ENCODE data around the gene SEPTIN5. TPM values are rescaled to one million over a fixed set of nuclear protein-coding genes. Genes with fewer than 3 reads are reported as not detected.
A peak's percentile ranks its signal among the peaks of the same experiment; 100 is the strongest.

SEPTIN5 gene
- total RNA-seq, 1 experiment from 2014 or later: 50.4 TPM

- DNase-seq (ENCODE audit: low spot score): no peak
- no peak overlapping the region for H3K27ac ChIP-seq (ENCODE audit: low read depth, low read length, poor library complexity, severe bottlenecking)
- no peaks in the 10 kb centered on the region for H3K4me1 ChIP-seq (ENCODE audit: insufficient read depth, low read length, poor library complexity, severe bottlenecking)
- no peaks in the 10 kb centered on the region for H3K27me3 ChIP-seq (replicated peaks; ENCODE audit: insufficient read depth, low read depth, low read length, poor library complexity)
- BruUV-seq (replicated peaks): TSS peak; percentile 48
- ChIA-PET POLR2A (ENCODE audit: low non-redundant PET) (no interaction called here), CTCF (interaction anchor here (0.6 kb wide), 1 partner anchor 1689 kb away, joined by 4 read pairs; no protein-coding TSS in a partner anchor)
- peaks cover 31% of the 10 kb centered on the region for H3K36me3 ChIP-seq (ENCODE audit: insufficient read depth, low read length, poor library complexity, severe bottlenecking)
- TF ChIP-seq EZH2 (IDR thresholded peaks at IDR 0.05; ENCODE audit: borderline replicate concordance, low read depth, low read length, poor library complexity, severe bottlenecking): no peak
- TF ChIP-seq CTCF (conservative IDR thresholded peaks at IDR 0.05; ENCODE audit: low read depth, low read length): no peak
- intact Hi-C loops (cut with micrococcal nuclease; ENCODE audit: unreplicated experiment): no loop called here
- no peaks in the 10 kb centered on the region for H3K9me3 ChIP-seq (ENCODE audit: low read depth, low read length, poor library complexity, severe bottlenecking)
- H3K4me3 ChIP-seq (ENCODE audit: low read depth, low read length, poor library complexity, severe bottlenecking): no peak overlapping the region
Measured at GRCh38 chr22:19722178-19722981, 8.1 kb downstream of the SEPTIN5 start.

- Histone ChIP-seq H3K9me3 (ENCODE audit: low read depth, low read length, poor library complexity, severe bottlenecking) (no peaks in the 10 kb centered on the region), H3K4me1 (ENCODE audit: insufficient read depth, low read length, poor library complexity, severe bottlenecking) (no peaks in the 10 kb centered on the region), H3K27me3 (replicated peaks; ENCODE audit: insufficient read depth, low read depth, low read length, poor library complexity) (no peaks in the 10 kb centered on the region), H3K27ac (ENCODE audit: low read depth, low read length, poor library complexity, severe bottlenecking) (no peak overlapping the region), H3K4me3 (ENCODE audit: low read depth, low read length, poor library complexity, severe bottlenecking) (no peak overlapping the region), H3K36me3 (ENCODE audit: insufficient read depth, low read length, poor library complexity, severe bottlenecking) (peaks cover 31% of the 10 kb centered on the region)
- BruUV-seq (replicated peaks): no TSS peak
- CTCF ChIA-PET: no interaction called here
- no peak for DNase-seq (ENCODE audit: low spot score)
- intact Hi-C loops (cut with micrococcal nuclease; ENCODE audit: unreplicated experiment): no loop called here
- no peak for TF ChIP-seq EZH2 (IDR thresholded peaks at IDR 0.05; ENCODE audit: borderline replicate concordance, low read depth, low read length, poor library complexity, severe bottlenecking)
- no peak for TF ChIP-seq CTCF (conservative IDR thresholded peaks at IDR 0.05; ENCODE audit: low read depth, low read length)
- POLR2A ChIA-PET (ENCODE audit: low non-redundant PET): no interaction called here
Measured at GRCh38 chr22:19722982-19723231, 8.6 kb downstream of the SEPTIN5 start.

- intact Hi-C loops (cut with micrococcal nuclease; ENCODE audit: unreplicated experiment): no loop called here
- H3K9me3 ChIP-seq (ENCODE audit: low read depth, low read length, poor library complexity, severe bottlenecking): no peaks in the 10 kb centered on the region
- no peaks in the 10 kb centered on the region for H3K4me1 ChIP-seq (ENCODE audit: insufficient read depth, low read length, poor library complexity, severe bottlenecking)
- DNase-seq (ENCODE audit: low spot score): no peak
- no peaks in the 10 kb centered on the region for H3K27me3 ChIP-seq (replicated peaks; ENCODE audit: insufficient read depth, low read depth, low read length, poor library complexity)
- H3K4me3 ChIP-seq (ENCODE audit: low read depth, low read length, poor library complexity, severe bottlenecking): no peak within 1 kb of the TSS
- CTCF ChIA-PET: no interaction called here
- no peak for TF ChIP-seq EZH2 (IDR thresholded peaks at IDR 0.05; ENCODE audit: borderline replicate concordance, low read depth, low read length, poor library complexity, severe bottlenecking)
- TF ChIP-seq CTCF (conservative IDR thresholded peaks at IDR 0.05; ENCODE audit: low read depth, low read length): no peak
- BruUV-seq (replicated peaks): no TSS peak
- H3K36me3 ChIP-seq (ENCODE audit: insufficient read depth, low read length, poor library complexity, severe bottlenecking): peaks cover 31% of the 10 kb centered on the region
- H3K27ac ChIP-seq (ENCODE audit: low read depth, low read length, poor library complexity, severe bottlenecking): no peak within 1 kb of the TSS
- POLR2A ChIA-PET (ENCODE audit: low non-redundant PET): no interaction called here
Measured at GRCh38 chr22:19723232-19723982, 9.1 kb downstream of the SEPTIN5 start, which contains the start of gene GP1BB. Gene GP1BB, plus strand, starts transcription at chr22:19723539. Its CDS starts 31 bp downstream, at chr22:19723570.

Measured in A673 (cell line).